Measurements from ENCODE around the gene PFN1.
"Not testable (repeated sequence)": the region's sequence is repeated elsewhere in the genome, so short reads cannot be mapped to it uniquely, and the experiment has no call there.

The PFN1 gene

GRCh38 chr17:4920351-4921048, 27.8 kb downstream of the PFN1 start:
- no peak for DNase-seq

- no peak for DNase-seq
These were observed 28.8 kb downstream of the PFN1 start for GRCh38 chr17:4919511-4920047.

- not testable (repeated sequence) for DNase-seq
These were observed 33.8 kb downstream of the PFN1 start for GRCh38 chr17:4914551-4914950.

GRCh38 chr17:4913994-4914393, 34.3 kb downstream of the PFN1 start:
- no peak for DNase-seq

- DNase-seq, result peak; percentile 84
These were observed 39.4 kb downstream of the PFN1 start for GRCh38 chr17:4908711-4909496.

- no peak for DNase-seq
These were observed 40.0 kb downstream of the PFN1 start for GRCh38 chr17:4908301-4908700.

- DNase-seq, result not testable (repeated sequence)
These were observed 41.7 kb downstream of the PFN1 start for GRCh38 chr17:4906642-4907041.

- peak; percentile 86 for DNase-seq
These were observed 45.1 kb downstream of the PFN1 start, which contains the start of gene CHRNE for GRCh38 chr17:4903051-4903818. Gene CHRNE, minus strand, starts transcription at chr17:4903098. Its CDS starts 35 bp downstream, at chr17:4903063.

GRCh38 chr17:4902540-4902939, 45.8 kb downstream of the PFN1 start:
- no peak for DNase-seq

GRCh38 chr17:4901648-4902344, 46.5 kb downstream of the PFN1 start:
- DNase-seq, result peak; percentile 66

- DNase-seq, result peak; percentile 66
These were observed 47.2 kb downstream of the PFN1 start for GRCh38 chr17:4901108-4901647.

- DNase-seq, result peak; percentile 75
These were observed 47.9 kb downstream of the PFN1 start for GRCh38 chr17:4900231-4901107.

- peak; percentile 99 for DNase-seq
These were observed 48.7 kb downstream of the PFN1 start, which contains the start of gene C17orf107 for GRCh38 chr17:4899341-4900230. Gene C17orf107, plus strand, starts transcription at chr17:4899536. Its CDS starts 227 bp downstream, at chr17:4899763.

- no peak for DNase-seq
These were observed 49.4 kb downstream of the PFN1 start for GRCh38 chr17:4898927-4899326.

GRCh38 chr17:4898351-4898750, 50.0 kb downstream of the PFN1 start:
- DNase-seq, result no peak

GRCh38 chr17:4897785-4898184, 50.5 kb downstream of the PFN1 start:
- DNase-seq, result no peak

- no peak for DNase-seq
These were observed 51.1 kb downstream of the PFN1 start for GRCh38 chr17:4897198-4897687.

GRCh38 chr17:4896332-4897197, 51.8 kb downstream of the PFN1 start:
- DNase-seq, result no peak
